Upper lobe of right lung (tissue), 1 donor: Measurements from ENCODE around the gene BMAL1. TPM values are rescaled to one million over a fixed set of nuclear protein-coding genes. Genes with fewer than 3 reads are reported as not detected.

Experiments used
- ATAC-seq: fragments of 200-7000 bp; cut with Tn5 transposase; one replicate; pipeline ENCODE4 v1.9.1; 2020; ENCODE audit warnings: mild to moderate bottlenecking, moderate library complexity
- DNase-seq: peaks from one replicate; pipeline ENCODE4 v3.0.0-alpha.2; 2020
- H3K27ac ChIP-seq: fragments of 200-600 bp; one replicate; pipeline ENCODE4 v1.8.0; 2022
- H3K27me3 ChIP-seq: fragments of 200-600 bp; one replicate; pipeline ENCODE4 v1.8.0; 2022; ENCODE audit warnings: mild to moderate bottlenecking
- H3K36me3 ChIP-seq: fragments of 200-600 bp; one replicate; pipeline ENCODE4 v1.8.0; 2022
- H3K4me1 ChIP-seq: fragments of 200-600 bp; one replicate; pipeline ENCODE4 v1.8.0; 2022
- H3K4me3 ChIP-seq: fragments of 200-600 bp; one replicate; pipeline ENCODE4 v1.8.0; 2022; ENCODE audit warnings: mild to moderate bottlenecking
- H3K9me3 ChIP-seq: fragments of 200-600 bp; one replicate; pipeline ENCODE4 v1.8.0; 2022
- intact Hi-C: fragments of 100-400 bp; cut with DNase I; formaldehyde crosslinking; loops from one replicate; pipeline ENCODE4 v1.11.0; 2022
- total RNA-seq: library from RNA; stranded (reverse); fragmentation: NEBNext Ultra II Directional; extraction: Animal tissue kit (Norgen Biotek cat#: 25700); gene quantifications from one replicate; pipeline ENCODE4 v1.2.1, GENCODE V29; 2021
- TF ChIP-seq, protein P1 (sequence below): fragments of 200-600 bp; IDR thresholded peaks from one replicate; pipeline ENCODE4 v1.8.0; 2022; ENCODE audit warnings: antibody characterized with exemption
- donor health status: DM: no; HTN: yes; CAD: no; lungs with severe emphysema.

BMAL1 gene
- total RNA-seq, 1 donor from 2014 or later: 18.8 TPM

DNA sequence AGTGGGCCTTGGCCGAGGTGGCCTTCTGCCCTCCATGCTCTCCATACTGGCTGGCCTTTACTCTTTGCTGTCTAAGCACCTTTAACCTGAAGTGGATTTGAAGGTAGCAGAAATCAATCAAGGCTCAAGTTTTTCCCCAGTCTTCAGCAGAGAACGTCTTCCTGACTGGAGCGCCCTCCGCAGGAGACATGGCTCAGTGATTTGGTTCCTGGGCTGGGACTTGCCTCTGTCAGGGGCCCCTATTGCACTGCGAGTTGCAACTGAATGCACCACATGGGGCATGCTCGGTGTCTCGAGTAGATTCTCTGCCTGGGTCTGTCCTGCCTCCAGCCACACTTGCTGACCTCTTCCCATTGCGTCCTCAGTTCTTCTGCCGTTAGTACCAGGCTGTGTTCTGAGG lies 79.6 kb downstream of the BMAL1 start:
- Histone ChIP-seq H3K27ac (no peak overlapping the region), H3K36me3 (peaks cover 89% of the 10 kb centered on the region), H3K9me3 (no peaks in the 10 kb centered on the region), H3K4me3 (no peak overlapping the region), H3K4me1 (no peaks in the 10 kb centered on the region), H3K27me3 (no peaks in the 10 kb centered on the region)
- DNase-seq (no peak), ATAC-seq (no peak)
- intact Hi-C loops: no loop called here
- TF ChIP-seq, protein P1, sequence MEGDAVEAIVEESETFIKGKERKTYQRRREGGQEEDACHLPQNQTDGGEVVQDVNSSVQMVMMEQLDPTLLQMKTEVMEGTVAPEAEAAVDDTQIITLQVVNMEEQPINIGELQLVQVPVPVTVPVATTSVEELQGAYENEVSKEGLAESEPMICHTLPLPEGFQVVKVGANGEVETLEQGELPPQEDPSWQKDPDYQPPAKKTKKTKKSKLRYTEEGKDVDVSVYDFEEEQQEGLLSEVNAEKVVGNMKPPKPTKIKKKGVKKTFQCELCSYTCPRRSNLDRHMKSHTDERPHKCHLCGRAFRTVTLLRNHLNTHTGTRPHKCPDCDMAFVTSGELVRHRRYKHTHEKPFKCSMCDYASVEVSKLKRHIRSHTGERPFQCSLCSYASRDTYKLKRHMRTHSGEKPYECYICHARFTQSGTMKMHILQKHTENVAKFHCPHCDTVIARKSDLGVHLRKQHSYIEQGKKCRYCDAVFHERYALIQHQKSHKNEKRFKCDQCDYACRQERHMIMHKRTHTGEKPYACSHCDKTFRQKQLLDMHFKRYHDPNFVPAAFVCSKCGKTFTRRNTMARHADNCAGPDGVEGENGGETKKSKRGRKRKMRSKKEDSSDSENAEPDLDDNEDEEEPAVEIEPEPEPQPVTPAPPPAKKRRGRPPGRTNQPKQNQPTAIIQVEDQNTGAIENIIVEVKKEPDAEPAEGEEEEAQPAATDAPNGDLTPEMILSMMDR: no peak

DNA sequence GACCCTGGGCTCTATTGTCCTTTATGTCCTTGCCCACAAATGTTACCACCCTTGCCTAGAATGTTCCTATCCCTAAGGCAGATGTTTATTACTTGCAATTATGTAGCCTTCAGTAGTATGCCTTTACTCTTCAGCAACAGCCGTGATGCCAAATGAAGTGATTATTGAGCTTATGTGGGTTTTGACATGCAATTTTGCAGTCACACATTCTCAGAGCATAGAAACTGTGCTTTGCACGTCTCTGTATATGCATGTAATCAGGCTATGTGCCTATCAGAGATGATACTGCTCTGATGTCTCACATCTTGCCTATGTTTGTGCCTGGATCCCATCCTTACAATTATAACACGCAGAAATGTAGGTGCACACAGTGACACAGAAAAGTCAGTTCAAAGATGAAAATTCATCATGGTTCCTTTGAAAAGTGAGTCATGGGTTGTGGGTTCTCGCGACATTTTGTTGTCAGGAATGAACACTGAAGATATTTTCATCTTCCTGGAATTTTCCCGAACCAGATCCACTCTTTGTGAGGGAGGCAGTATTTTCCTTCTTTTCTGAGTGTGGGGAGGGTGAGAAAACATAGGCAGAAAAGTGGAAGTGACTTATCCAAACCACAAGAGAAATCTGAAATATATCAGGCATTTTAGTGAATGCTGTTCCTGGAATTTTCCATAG lies 81.1 kb downstream of the BMAL1 start:
- ATAC-seq: no peak
- H3K4me1 ChIP-seq: no peaks in the 10 kb centered on the region
- intact Hi-C loops: no loop called here

DNA sequence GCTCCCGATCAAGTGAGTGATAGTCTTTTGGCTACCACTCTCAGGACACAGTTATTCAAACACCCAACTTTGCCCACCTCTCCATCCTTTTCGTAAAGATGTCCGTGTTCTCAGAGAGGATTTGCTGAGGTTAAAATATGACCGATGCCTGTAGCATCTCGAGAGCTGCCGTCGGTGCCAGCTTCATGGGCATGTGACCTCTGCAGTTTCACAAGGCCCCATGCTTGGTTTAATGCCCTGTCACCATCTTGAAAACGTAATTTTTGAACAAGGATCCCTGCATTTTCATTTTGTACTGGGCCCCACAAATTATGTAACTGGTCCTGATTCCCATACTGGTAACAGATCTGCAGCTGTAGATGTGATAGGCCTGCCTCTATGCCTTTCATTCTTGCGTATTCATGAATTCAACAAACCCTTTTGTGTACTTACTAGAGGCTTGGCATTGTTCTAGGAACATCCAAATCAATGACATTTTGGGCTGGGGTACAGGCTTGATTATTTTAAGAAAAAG lies 85.1 kb downstream of the BMAL1 start:
- no peak overlapping the region for H3K4me3 ChIP-seq
- no peak overlapping the region for H3K27ac ChIP-seq
- no peak for ATAC-seq
- intact Hi-C loops: no loop called here
- peaks cover 97% of the 10 kb centered on the region for H3K36me3 ChIP-seq
- TF ChIP-seq, protein P1: no peak
- no peaks in the 10 kb centered on the region for H3K4me1 ChIP-seq
- H3K27me3 ChIP-seq: no peaks in the 10 kb centered on the region
- no peaks in the 10 kb centered on the region for H3K9me3 ChIP-seq
- DNase-seq: no peak

More for the DNA sequence above, 81.1 kb downstream of the BMAL1 start:
- peaks cover 95% of the 10 kb centered on the region for H3K36me3 ChIP-seq
- H3K27ac ChIP-seq: no peak overlapping the region
- no peaks in the 10 kb centered on the region for H3K9me3 ChIP-seq
- no peak for DNase-seq
- H3K4me3 ChIP-seq: no peak overlapping the region
- no peaks in the 10 kb centered on the region for H3K27me3 ChIP-seq
- TF ChIP-seq, protein P1: no peak

DNA sequence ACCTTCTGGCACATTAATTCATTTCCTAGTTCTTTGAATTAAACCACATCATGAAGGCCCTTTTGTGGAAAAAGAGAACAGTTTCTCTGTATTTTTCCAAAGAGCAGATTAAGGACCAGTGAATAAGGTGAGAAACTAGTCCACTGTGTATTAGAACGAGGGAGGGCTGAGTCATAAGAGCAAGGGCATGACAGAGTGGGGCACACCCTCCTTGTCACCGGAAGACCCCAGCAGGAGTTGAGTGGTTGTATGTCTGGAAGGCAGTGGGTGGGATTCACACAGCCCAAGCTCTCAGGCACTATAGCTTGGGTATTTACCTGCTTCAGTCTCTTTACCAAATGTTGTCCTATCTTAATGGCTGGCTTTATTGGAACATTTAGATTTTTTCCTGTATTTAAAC lies 86.8 kb downstream of the BMAL1 start:
- intact Hi-C loops: no loop called here
- H3K4me1 ChIP-seq: no peaks in the 10 kb centered on the region
- peaks cover 95% of the 10 kb centered on the region for H3K36me3 ChIP-seq
- no peaks in the 10 kb centered on the region for H3K9me3 ChIP-seq
- H3K4me3 ChIP-seq: no peak overlapping the region
- TF ChIP-seq, protein P1: no peak
- no peak overlapping the region for H3K27ac ChIP-seq
- DNase-seq (no peak), ATAC-seq (no peak)
- no peaks in the 10 kb centered on the region for H3K27me3 ChIP-seq

DNA sequence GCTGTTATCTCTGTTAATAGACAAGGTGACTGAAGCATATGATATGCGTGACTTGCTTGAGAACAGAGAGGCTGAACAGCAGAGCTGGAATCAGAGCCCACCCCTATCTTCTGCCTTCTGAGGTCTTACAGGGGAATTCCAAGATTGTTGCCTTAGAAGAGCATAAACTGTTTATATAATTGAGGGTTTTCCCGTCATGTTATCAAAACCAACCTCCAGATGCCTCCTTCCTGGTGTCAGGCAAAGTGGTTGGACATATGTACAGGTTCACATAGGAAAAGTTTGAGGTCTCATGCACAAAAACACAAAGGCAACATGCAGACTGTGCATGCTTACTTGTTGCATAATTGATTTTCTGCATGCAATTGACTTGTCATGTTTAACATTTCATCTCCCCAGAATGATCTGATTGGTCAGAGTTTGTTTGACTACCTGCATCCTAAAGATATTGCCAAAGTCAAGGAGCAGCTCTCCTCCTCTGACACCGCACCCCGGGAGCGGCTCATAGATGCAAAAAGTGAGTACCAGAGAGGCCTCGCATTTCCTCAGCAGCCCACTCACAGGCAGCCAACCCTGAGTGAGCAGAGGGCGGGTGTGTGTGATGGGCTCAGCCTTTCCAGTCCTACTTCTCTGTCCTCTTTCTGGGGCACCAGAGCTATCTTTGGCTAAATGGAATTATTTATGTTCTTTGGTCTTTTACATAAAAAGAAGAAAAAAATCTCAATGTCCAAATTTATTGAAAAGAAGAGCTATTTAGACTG lies 88.9 kb downstream of the BMAL1 start:
- H3K27me3 ChIP-seq: no peaks in the 10 kb centered on the region
- H3K9me3 ChIP-seq: no peaks in the 10 kb centered on the region
- intact Hi-C loops: no loop called here
- no peak for ATAC-seq
- H3K36me3 ChIP-seq: peaks cover 95% of the 10 kb centered on the region
- no peak for DNase-seq
- no peaks in the 10 kb centered on the region for H3K4me1 ChIP-seq
- TF ChIP-seq, protein P1: no peak
- no peak overlapping the region for H3K4me3 ChIP-seq
- H3K27ac ChIP-seq: no peak overlapping the region
